SU-DHL-6 (cell line): Measurements from ENCODE around the gene KRT73.

Experiments used
- EZH2phosphoT487 ChIP-seq: fragments of 200-600 bp; sonication (generic), shearing (Covaris generic); conservative IDR thresholded peaks from 2 replicates; pipeline ENCODE4 v1.6.1; 2018; ENCODE audit warnings: mild to moderate bottlenecking, antibody characterized with exemption, low read length, moderate library complexity, mixed read lengths
- TF ChIP-seq, protein P1 (sequence below): fragments of 200-600 bp; sonication (generic); IDR thresholded peaks from one replicate; pipeline ENCODE4 v1.5.1; 2017; ENCODE audit warnings: antibody characterized with exemption, mild to moderate bottlenecking, low read length, moderate library complexity; ENCODE audit not compliant: insufficient read depth, poor library complexity, severe bottlenecking

DNA sequence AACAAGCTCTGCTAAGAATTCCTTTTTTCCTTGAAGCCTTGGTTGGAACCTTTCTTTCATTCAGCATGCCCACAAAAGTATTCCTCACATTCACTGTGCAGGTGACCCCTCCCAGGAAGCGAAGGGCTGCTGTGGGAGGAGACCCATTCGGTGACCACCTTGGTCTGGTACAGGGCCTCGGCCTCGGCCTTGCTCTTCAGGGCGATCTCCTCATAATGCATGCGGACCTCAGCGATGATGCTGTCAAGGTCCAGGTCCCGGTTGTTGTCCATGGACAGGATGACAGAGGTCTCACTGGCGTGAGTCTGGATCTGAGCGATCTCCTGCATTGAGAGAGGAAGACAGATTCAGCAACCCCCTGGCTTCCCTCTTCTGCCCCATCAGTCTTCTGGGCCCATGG, 47.8 kb downstream of the KRT73 start:
- TF ChIP-seq, protein P1, sequence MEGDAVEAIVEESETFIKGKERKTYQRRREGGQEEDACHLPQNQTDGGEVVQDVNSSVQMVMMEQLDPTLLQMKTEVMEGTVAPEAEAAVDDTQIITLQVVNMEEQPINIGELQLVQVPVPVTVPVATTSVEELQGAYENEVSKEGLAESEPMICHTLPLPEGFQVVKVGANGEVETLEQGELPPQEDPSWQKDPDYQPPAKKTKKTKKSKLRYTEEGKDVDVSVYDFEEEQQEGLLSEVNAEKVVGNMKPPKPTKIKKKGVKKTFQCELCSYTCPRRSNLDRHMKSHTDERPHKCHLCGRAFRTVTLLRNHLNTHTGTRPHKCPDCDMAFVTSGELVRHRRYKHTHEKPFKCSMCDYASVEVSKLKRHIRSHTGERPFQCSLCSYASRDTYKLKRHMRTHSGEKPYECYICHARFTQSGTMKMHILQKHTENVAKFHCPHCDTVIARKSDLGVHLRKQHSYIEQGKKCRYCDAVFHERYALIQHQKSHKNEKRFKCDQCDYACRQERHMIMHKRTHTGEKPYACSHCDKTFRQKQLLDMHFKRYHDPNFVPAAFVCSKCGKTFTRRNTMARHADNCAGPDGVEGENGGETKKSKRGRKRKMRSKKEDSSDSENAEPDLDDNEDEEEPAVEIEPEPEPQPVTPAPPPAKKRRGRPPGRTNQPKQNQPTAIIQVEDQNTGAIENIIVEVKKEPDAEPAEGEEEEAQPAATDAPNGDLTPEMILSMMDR, result no peak
- no peak for TF ChIP-seq EZH2phosphoT487
